ENCODE data around the gene LCNL1.

GRCh38 chr9:136936645-136937170, 46.1 kb upstream of the LCNL1 start:
- TF ChIP-seq EZH2 (IDR thresholded peaks at IDR 0.05) (no peak), POLR2AphosphoS5 (IDR thresholded peaks at IDR 0.05; ENCODE audit: borderline replicate concordance, low read depth, low read length) (no peak), FOXP2 (optimal IDR thresholded peaks at IDR 0.05; ENCODE audit: control extremely low read depth, extremely low read length, insufficient read depth) (no peak)
